PC-9 (cell line): ENCODE results near the gene PDP2. TPM values are rescaled to one million over a fixed set of nuclear protein-coding genes. Genes with fewer than 3 reads are reported as not detected.

Experiments used
- BruUV-seq: library from RNA; stranded (reverse); fragments of 400-500 nt; replicated peaks from 2 replicates; lab custom pipeline; 2021; lab: Mats Ljungman, UMichigan
- CTCF ChIA-PET: fragments of 300-600 bp; sonication (Branson Sonifier 250); formaldehyde crosslinking; loops from one replicate; lab custom pipeline; 2022; ENCODE audit warnings: antibody characterized with exemption; lab: Charles Lee
- POLR2A ChIA-PET: fragments of 300-600 bp; sonication (Branson Sonifier 250); formaldehyde crosslinking; loops from one replicate; lab custom pipeline; 2022; ENCODE audit warnings: antibody characterized with exemption; ENCODE audit not compliant: unreplicated experiment; lab: Charles Lee
- DNase-seq, 2 experiments: peaks; one replicate each; pipeline versions ENCODE4 v3.0.0 to v3.0.0-alpha.2; 2015 to 2022; ENCODE audit warnings: mixed read lengths in 1 of 2
- H2AFZ ChIP-seq: fragments of 200-600 bp; sonication (generic); 2 replicates; pipeline ENCODE4 v1.8.1; 2017; ENCODE audit warnings: antibody characterized with exemption
- H3F3A ChIP-seq: fragments of 200-600 bp; sonication (generic); 2 replicates; pipeline ENCODE4 v1.8.1; 2017; ENCODE audit warnings: antibody characterized with exemption, mild to moderate bottlenecking, low read depth; ENCODE audit not compliant: insufficient read depth
- H3K27ac ChIP-seq: fragments of 200-600 bp; sonication (generic); 2 replicates; pipeline ENCODE4 v1.6.1; 2016; ENCODE audit warnings: mixed run types
- H3K27me3 ChIP-seq: fragments of 200-600 bp; sonication (generic); 2 replicates; pipeline ENCODE4 v1.6.1; 2016; ENCODE audit warnings: low read depth, mixed run types; ENCODE audit not compliant: insufficient read depth
- H3K36me3 ChIP-seq: fragments of 200-600 bp; sonication (generic); 2 replicates; pipeline ENCODE4 v1.6.1; 2016; ENCODE audit warnings: low read depth, mixed run types
- H3K4me1 ChIP-seq: fragments of 200-600 bp; sonication (generic); replicated peaks from 2 replicates; pipeline ENCODE4 v1.6.1; 2016; ENCODE audit warnings: mixed run types; ENCODE audit not compliant: insufficient read depth
- H3K4me2 ChIP-seq: fragments of 200-600 bp; sonication (generic); 2 replicates; pipeline ENCODE4 v1.6.1; 2017; ENCODE audit warnings: mixed run types
- H3K4me3 ChIP-seq: fragments of 200-600 bp; sonication (generic); 2 replicates; pipeline ENCODE4 v1.6.1; 2016; ENCODE audit warnings: mixed run types
- H3K79me2 ChIP-seq: fragments of 200-600 bp; sonication (generic); 2 replicates; pipeline ENCODE4 v1.6.1; 2017; ENCODE audit warnings: low read depth, mixed run types
- H3K9me2 ChIP-seq: fragments of 200-600 bp; sonication (generic); 2 replicates; pipeline ENCODE4 v1.8.1; 2017; ENCODE audit warnings: mild to moderate bottlenecking; ENCODE audit not compliant: insufficient read depth
- H3K9me3 ChIP-seq: fragments of 200-600 bp; sonication (generic); 2 replicates; pipeline ENCODE4 v1.8.1; 2016; ENCODE audit warnings: low read depth; ENCODE audit not compliant: insufficient read depth
- H4K20me1 ChIP-seq: fragments of 200-600 bp; sonication (generic); 2 replicates; pipeline ENCODE4 v1.8.1; 2017; ENCODE audit not compliant: insufficient read depth
- EZH2 ChIP-seq: fragments of 200-600 bp; sonication (generic); IDR thresholded peaks from 2 replicates; pipeline ENCODE4 v1.8.0; 2017; ENCODE audit warnings: antibody characterized with exemption, low read depth
- intact Hi-C: fragments of 100-400 bp; cut with micrococcal nuclease; formaldehyde crosslinking; loops from one replicate; pipeline ENCODE4 v1.10.0; 2022; ENCODE audit not compliant: unreplicated experiment
- total RNA-seq: library from RNA; stranded (reverse); gene quantifications from 2 replicates; pipeline ENCODE4 v1.2.3, GENCODE V29; 2021
- TF ChIP-seq, protein P1 (sequence below): fragments of 200-600 bp; sonication (generic); conservative IDR thresholded peaks from 2 replicates; pipeline ENCODE4 v1.6.1; 2017; ENCODE audit warnings: mixed run types, antibody characterized with exemption, mild to moderate bottlenecking, moderate library complexity

Gene PDP2
- total RNA-seq, 1 experiment from 2014 or later, result 21.6 TPM

DNA sequence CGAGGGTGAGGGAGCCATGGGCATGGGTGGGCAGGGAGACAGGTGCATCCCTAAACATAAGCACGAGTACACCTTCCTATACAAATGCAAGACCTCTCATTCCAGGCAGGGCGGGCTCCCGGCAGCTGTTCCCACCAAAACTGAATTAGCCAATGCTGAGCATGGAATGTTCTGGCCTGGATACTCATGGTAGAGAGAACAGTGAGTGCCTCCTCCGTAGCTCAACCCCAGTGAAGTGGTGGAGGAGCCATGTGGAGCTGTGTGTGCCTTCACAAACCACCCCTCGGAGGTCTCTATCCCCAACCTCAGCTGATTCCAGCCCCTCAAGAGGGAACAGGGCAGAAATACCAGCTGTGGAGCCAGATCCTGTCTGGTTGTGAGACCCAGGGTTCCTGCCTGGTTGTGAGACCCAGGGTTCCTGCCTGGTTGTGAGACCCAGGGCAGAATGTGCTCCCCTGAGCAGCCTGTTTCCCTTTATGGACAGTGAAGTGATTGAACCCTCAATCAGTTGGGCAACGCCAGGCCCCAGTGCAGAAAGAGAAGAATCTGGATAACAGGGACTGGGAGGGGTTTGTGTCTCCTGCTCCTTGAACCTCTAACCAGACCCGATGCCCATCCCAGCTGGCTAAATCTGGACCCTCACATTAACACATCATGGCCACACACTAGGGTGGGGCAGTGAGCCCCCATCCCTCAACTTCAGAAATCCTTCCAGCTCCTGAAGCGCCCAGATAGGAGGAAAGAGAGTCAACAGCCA is 40.8 kb downstream of the PDP2 start:
- no TSS peak for BruUV-seq

DNA sequence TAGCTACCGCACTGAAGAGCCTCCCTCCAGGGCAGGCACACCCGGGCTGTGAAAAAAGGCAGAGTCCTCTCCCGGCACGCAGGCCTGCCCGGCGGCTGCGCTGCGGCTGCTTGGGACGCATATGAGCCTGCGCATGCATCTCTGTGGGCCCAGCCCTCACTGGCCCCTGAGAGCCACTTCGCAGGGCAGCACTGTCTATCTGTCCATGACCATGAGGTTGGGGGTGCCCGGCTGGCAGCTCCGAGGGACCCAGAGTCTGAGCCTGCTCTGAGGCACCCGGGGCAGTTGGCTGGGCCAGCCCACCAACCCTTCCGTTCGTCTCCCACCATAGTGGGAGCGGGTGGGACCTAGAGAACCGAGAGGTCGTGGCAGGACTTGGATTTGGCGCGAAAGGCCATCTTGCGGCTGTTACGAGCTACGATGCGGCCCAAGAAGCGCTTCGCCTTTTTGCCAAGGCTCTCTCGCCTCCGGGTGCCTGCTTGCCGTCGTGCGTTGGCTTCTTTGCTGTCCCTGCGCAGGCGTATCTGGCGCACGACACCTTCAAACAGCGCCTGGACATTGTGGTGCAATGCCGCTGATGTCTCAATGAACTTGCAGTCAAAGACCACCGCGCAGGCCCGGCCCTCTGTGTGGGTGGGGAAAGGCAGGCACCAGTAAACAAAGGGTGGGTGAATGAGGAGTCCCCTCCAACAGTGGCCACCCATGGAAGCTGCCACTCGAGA is 41.6 kb downstream of the PDP2 start:
- no peak for DNase-seq
- no peak overlapping the region for H3K4me2 ChIP-seq
- peaks cover 12% of the 10 kb centered on the region for H3K4me1 ChIP-seq
- H3K9me2 ChIP-seq, result no peaks in the 10 kb centered on the region
- H3K9me3 ChIP-seq, result no peaks in the 10 kb centered on the region
- no peaks in the 10 kb centered on the region for H3K27me3 ChIP-seq
- H2AFZ ChIP-seq, result no peak overlapping the region
- no peaks in the 10 kb centered on the region for H3K79me2 ChIP-seq
- no TSS peak for BruUV-seq
- ChIA-PET CTCF (no interaction called here), POLR2A (no interaction called here)
- intact Hi-C loops, result no loop called here
- TF ChIP-seq, protein P1, sequence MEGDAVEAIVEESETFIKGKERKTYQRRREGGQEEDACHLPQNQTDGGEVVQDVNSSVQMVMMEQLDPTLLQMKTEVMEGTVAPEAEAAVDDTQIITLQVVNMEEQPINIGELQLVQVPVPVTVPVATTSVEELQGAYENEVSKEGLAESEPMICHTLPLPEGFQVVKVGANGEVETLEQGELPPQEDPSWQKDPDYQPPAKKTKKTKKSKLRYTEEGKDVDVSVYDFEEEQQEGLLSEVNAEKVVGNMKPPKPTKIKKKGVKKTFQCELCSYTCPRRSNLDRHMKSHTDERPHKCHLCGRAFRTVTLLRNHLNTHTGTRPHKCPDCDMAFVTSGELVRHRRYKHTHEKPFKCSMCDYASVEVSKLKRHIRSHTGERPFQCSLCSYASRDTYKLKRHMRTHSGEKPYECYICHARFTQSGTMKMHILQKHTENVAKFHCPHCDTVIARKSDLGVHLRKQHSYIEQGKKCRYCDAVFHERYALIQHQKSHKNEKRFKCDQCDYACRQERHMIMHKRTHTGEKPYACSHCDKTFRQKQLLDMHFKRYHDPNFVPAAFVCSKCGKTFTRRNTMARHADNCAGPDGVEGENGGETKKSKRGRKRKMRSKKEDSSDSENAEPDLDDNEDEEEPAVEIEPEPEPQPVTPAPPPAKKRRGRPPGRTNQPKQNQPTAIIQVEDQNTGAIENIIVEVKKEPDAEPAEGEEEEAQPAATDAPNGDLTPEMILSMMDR, result no peak
- TF ChIP-seq EZH2, result no peak
- H3K4me3 ChIP-seq, result no peak overlapping the region
- no peaks in the 10 kb centered on the region for H4K20me1 ChIP-seq
- no peaks in the 10 kb centered on the region for H3K36me3 ChIP-seq
- peaks cover 6% of the 10 kb centered on the region; the same call in 1 of the 2 replicates for H3F3A ChIP-seq
- no peak overlapping the region for H3K27ac ChIP-seq

More for the DNA sequence above, 40.8 kb downstream of the PDP2 start:
- POLR2A ChIA-PET, result no interaction called here
- peaks cover 4% of the 10 kb centered on the region for H3K4me1 ChIP-seq
- H3F3A ChIP-seq, result no peaks in the 10 kb centered on the region; the same call in 1 of the 2 replicates
- no peaks in the 10 kb centered on the region for H3K79me2 ChIP-seq
- H4K20me1 ChIP-seq, result no peaks in the 10 kb centered on the region
- TF ChIP-seq, protein P1, result no peak
- no peak for TF ChIP-seq EZH2
- H3K36me3 ChIP-seq, result no peaks in the 10 kb centered on the region
- DNase-seq, result no peak
- no peaks in the 10 kb centered on the region for H3K9me3 ChIP-seq
- no peak overlapping the region for H3K4me3 ChIP-seq
- no peak overlapping the region for H3K4me2 ChIP-seq
- no peak overlapping the region for H2AFZ ChIP-seq
- intact Hi-C loops, result no loop called here
- no peak overlapping the region for H3K27ac ChIP-seq
- H3K27me3 ChIP-seq, result no peaks in the 10 kb centered on the region
- CTCF ChIA-PET, result no interaction called here
- H3K9me2 ChIP-seq, result no peaks in the 10 kb centered on the region

DNA sequence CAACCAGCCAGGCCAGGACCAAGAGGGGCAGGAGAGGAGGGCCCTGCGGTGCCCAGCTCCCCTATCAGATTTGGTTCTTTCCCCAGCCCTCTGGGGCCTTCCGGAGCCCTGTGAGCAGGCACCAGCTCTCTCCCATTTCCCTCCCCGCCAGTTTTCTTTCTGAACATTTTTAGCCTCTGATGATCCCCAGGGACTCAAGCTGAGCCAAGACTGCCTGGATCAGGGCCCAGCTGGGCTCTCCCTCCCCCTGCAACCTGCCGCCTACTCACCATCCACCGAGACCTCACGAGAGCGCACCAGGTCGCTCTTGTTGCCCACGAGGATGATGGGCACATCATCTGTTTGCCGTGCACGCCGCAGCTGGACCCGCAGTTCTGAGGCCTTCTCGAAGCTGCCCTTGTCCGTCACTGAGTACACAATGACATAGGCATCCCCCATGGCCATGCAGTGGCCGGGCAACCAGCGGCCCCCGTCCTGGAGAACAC is 43.0 kb downstream of the PDP2 start:
- DNase-seq, result no peak
- no peaks in the 10 kb centered on the region for H3K36me3 ChIP-seq
- intact Hi-C loops, result no loop called here
- no peaks in the 10 kb centered on the region for H3K9me2 ChIP-seq
- no peaks in the 10 kb centered on the region for H3K9me3 ChIP-seq
- no peak overlapping the region for H3K27ac ChIP-seq
- CTCF ChIA-PET, result no interaction called here
- no TSS peak for BruUV-seq
- H2AFZ ChIP-seq, result no peak overlapping the region
- H3K79me2 ChIP-seq, result no peaks in the 10 kb centered on the region
- H3K27me3 ChIP-seq, result no peaks in the 10 kb centered on the region
- POLR2A ChIA-PET, result no interaction called here
- H3F3A ChIP-seq, result peaks cover 16% of the 10 kb centered on the region; the same call in 1 of the 2 replicates
- H4K20me1 ChIP-seq, result no peaks in the 10 kb centered on the region
- H3K4me3 ChIP-seq, result no peak overlapping the region
- H3K4me1 ChIP-seq, result peaks cover 26% of the 10 kb centered on the region
- H3K4me2 ChIP-seq, result no peak overlapping the region
- TF ChIP-seq, protein P1, result no peak
- no peak for TF ChIP-seq EZH2
